HG02884 (cell line): ENCODE results near the gene TRIM5.

Experiments used
- ATAC-seq: cut with Tn5 transposase; IDR thresholded peaks from one replicate; pipeline ENCODE4 v1.9.1; 2021; ENCODE audit warnings: mild to moderate bottlenecking, moderate library complexity; ENCODE audit not compliant: unreplicated experiment

The TRIM5 gene

GRCh38 chr11:5626196-5626595 is 58.7 kb downstream of the TRIM5 start:
- ATAC-seq, result no peak

GRCh38 chr11:5625281-5625680 is 59.6 kb downstream of the TRIM5 start:
- ATAC-seq, result no peak

DNA sequence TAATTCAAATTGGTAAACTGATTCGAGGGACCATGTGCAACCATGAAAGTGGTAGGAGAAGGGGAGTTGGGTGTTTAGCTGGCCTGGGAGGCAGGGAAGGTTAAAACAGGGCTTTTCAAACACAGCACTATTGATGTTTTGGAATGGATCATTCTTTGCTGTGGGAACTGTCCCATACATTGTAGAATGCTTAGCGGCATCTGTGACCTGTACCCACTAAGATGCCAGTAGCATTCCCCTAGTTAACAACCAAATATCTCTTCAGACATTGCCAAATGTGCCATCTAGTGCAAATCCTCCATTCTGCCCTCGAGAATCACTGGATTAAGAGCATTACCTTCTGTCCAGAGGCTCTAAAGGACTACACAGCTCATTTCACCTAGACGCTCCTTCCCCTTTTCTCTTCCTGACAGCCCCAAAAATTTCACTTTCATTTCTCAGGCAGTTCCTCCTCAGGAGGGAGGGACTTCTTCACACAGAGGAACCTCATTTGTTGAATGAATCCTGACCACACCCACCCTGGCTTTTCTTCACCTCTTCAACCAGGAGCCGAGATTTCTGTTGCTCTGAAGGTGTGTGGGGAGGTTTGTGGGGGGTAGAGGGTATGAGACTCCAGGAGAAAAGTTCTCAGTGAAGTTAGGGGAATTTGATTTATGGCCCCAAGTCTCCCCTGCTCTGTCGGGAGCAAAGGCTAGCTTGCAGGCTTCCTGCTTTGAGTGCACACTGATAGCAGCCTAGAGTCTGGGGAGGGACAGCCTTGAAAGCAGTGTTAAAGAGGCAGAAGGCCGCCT is 60.2 kb downstream of the TRIM5 start, which contains the start of gene TRIM34:
Gene TRIM34, plus strand, starts transcription at position 513 of the 791 bp plus-strand sequence. CDS start 7,331 bp downstream, outside the sequence.
- peak; percentile 96 for ATAC-seq

DNA sequence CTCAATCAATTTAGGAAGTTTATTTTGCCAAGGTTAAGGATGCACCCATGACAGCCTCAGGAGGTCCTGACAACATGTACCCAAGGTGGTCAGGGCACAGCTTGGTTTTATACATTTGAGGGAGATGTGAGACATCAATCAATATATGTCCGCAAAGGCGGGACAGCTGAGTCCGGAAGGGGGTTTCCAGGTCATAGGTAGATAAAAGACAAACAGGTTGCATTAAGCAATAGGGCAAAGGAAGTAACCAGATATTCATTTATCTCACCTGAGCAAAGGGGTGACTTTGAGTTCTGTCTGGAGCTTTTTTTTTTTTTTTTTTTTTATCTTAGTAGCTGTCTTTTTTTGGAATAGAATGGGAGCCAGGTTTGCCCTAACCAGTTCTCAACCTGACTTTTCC is 62.1 kb downstream of the TRIM5 start:
- ATAC-seq, result no peak

DNA sequence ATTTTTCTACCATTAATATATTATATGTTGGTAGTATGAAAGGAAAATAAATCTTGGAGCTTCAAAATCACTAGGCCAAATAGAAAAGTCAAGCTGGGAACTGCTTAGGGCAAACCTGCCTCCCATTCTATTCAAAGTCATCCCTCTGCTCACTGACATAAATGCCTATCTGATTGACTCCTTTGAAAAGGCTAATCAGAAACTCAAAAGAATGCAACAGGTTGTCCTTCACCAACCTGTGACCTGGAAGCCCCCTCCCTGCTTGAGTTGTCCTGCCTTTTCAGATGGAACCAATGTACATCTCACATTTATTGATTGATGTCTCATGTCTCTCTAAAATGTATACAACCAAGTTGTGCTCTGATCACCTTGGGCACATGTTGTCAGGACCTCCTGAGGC is 63.3 kb downstream of the TRIM5 start:
- ATAC-seq, result no peak

DNA sequence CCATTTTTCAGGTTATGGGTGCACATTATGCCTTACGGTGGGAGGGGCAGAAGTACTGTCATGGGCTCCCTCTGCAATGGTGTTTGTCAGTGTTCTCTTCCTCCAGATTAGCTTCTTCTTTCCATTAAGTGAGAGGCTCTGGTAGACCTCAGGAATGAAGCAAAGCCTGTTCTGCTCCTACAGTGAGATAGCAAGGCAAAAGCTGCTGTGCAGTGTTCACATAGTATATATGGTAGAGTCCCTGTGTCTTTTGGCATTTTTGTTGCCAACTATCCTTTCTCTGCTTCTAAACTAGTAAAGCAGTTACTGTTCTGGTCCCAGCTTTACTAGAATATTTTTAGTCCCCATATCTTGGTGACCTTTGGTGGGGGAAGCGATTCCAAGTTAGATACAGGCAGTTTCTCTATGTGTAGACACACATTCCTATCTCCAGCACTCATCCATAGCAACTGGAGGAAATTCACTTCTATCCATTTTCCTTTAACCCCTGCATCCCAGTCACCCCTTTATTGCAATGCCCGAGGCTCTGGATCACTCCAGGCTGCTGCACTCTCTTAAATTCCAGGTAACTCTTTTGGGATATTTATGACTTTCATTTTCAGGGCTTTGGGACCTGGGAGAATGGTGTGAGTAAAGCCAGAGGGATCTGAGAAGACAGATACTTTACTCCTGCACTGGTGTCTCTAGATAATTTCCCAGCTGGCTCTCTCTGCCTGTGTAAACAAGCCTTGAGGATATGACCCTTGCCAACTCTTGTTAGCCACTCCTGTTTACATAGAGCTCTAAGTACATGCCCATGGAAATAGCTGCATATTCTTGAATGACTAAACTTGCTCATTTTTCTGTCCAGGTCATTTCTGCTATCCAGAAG is 64.0 kb downstream of the TRIM5 start:
- no peak for ATAC-seq

- ATAC-seq, result no peak
Observed at GRCh38 chr11:5618807-5619206, 66.1 kb downstream of the TRIM5 start.
